HepG2 (cell line): Measurements from ENCODE around the gene MYO1C. TPM values are rescaled to one million over a fixed set of nuclear protein-coding genes. Genes with fewer than 3 reads are reported as not detected.

Experiments
- FOXO1 ChIP-seq: sonication (generic); formaldehyde crosslinking; IDR thresholded peaks from 2 replicates; pipeline ENCODE4 v1.4.0; 2020; ENCODE audit warnings: missing genetic modification reagents
- KDM1A ChIP-seq: IDR thresholded peaks from 2 replicates; pipeline ENCODE4 v1.6.1; 2016; ENCODE audit warnings: missing compliant biosample characterization
- KLF13 ChIP-seq: sonication (generic); formaldehyde crosslinking; IDR thresholded peaks from 2 replicates; pipeline ENCODE4 v1.4.0; 2020; ENCODE audit warnings: mild to moderate bottlenecking, missing genetic modification reagents
- PAWR ChIP-seq: sonication (generic); formaldehyde crosslinking; IDR thresholded peaks from 2 replicates; pipeline ENCODE4 v1.4.0; 2020; ENCODE audit warnings: missing genetic modification reagents, mild to moderate bottlenecking, borderline replicate concordance
- SIX1 ChIP-seq: sonication (generic); formaldehyde crosslinking; IDR thresholded peaks from 2 replicates; pipeline ENCODE4 v1.4.0; 2020; ENCODE audit warnings: missing genetic modification reagents, borderline replicate concordance
- ZFP1 ChIP-seq: IDR thresholded peaks from 2 replicates; pipeline ENCODE4 v1.6.1; 2016
- ZNF234 ChIP-seq: sonication (generic); formaldehyde crosslinking; conservative IDR thresholded peaks from 2 replicates; pipeline ENCODE4 v1.5.1; 2020; ENCODE audit warnings: mild to moderate bottlenecking, missing genetic modification reagents
- ZNF296 ChIP-seq: sonication (generic); formaldehyde crosslinking; conservative IDR thresholded peaks from 2 replicates; pipeline ENCODE4 v1.5.0; 2020; ENCODE audit warnings: mild to moderate bottlenecking, missing genetic modification reagents
- ZNF367 ChIP-seq: sonication (generic); formaldehyde crosslinking; IDR thresholded peaks from 2 replicates; pipeline ENCODE4 v1.4.0; 2020; ENCODE audit warnings: missing genetic modification reagents, borderline replicate concordance
- ZNF441 ChIP-seq: sonication (generic); formaldehyde crosslinking; IDR thresholded peaks from 2 replicates; pipeline ENCODE4 v1.7.0; 2021; ENCODE audit warnings: missing genetic modification reagents, borderline replicate concordance
- ZNF496 ChIP-seq: sonication (generic); formaldehyde crosslinking; IDR thresholded peaks from 2 replicates; pipeline ENCODE4 v1.8.1; 2023; ENCODE audit warnings: mild to moderate bottlenecking, moderate library complexity, missing genetic modification reagents; ENCODE audit not compliant: insufficient replicate concordance
- ZNF672 ChIP-seq: sonication (generic); formaldehyde crosslinking; IDR thresholded peaks from 2 replicates; pipeline ENCODE4 v1.8.1; 2022; ENCODE audit warnings: missing genetic modification reagents
- ZNF737 ChIP-seq: sonication (generic); formaldehyde crosslinking; IDR thresholded peaks from 2 replicates; pipeline ENCODE4 v1.5.0; 2020; ENCODE audit warnings: missing genetic modification reagents, mild to moderate bottlenecking, borderline replicate concordance
- ZNF746 ChIP-seq: sonication (generic); formaldehyde crosslinking; IDR thresholded peaks from 2 replicates; pipeline ENCODE4 v1.8.0; 2022; ENCODE audit warnings: mild to moderate bottlenecking, missing genetic modification reagents
- ZNF75D ChIP-seq: sonication (generic); formaldehyde crosslinking; IDR thresholded peaks from 2 replicates; pipeline ENCODE4 v1.8.1; 2023; ENCODE audit warnings: missing genetic modification reagents, mild to moderate bottlenecking, borderline replicate concordance
- polyA plus RNA-seq, 8 experiments: library from polyadenylated mRNA; depleted of rRNA in 3 of 8; stranded (reverse) in 7 of 8; unstranded in 1 of 8; fragments of >200 nt; fragmentation: Illumina TruSeq in 4 of 8; extraction: Trizol in 4 of 8; gene quantifications; 2 replicates each; pipeline versions ENCODE4 v1.2.1 to v1.2.3, GENCODE V29; 2011 to 2016; ENCODE audit warnings: low read depth in 4 of 8, missing spikeins in 1 of 8, mixed read lengths in 1 of 8; ENCODE audit not compliant: insufficient read depth in 1 of 8
- total RNA-seq, 5 experiments: library from RNA; depleted of rRNA; stranded (reverse); fragments of >200 nt; fragmentation: Illumina TruSeq; extraction: Trizol; gene quantifications; 2 replicates each; pipeline ENCODE4 v1.2.3, GENCODE V29; 2016; ENCODE audit warnings: low read depth in 1 of 5
- TF ChIP-seq, protein P1 (sequence below): sonication (generic); formaldehyde crosslinking; IDR thresholded peaks from 2 replicates; pipeline ENCODE4 v1.4.0; 2020; ENCODE audit warnings: mild to moderate bottlenecking, missing genetic modification reagents
- TF ChIP-seq, protein P2 (sequence below): sonication (generic); formaldehyde crosslinking; IDR thresholded peaks from 2 replicates; pipeline ENCODE4 v1.4.0; 2020; ENCODE audit warnings: missing genetic modification reagents
- TF ChIP-seq, protein P3 (sequence below): sonication (generic); formaldehyde crosslinking; IDR thresholded peaks from 2 replicates; pipeline ENCODE4 v1.5.0; 2020; ENCODE audit warnings: mild to moderate bottlenecking, missing genetic modification reagents, borderline replicate concordance
- TF ChIP-seq, protein P4 (sequence below): sonication (generic); formaldehyde crosslinking; IDR thresholded peaks from 2 replicates; pipeline ENCODE4 v1.8.0; 2022; ENCODE audit warnings: mild to moderate bottlenecking, missing genetic modification reagents, moderate library complexity

Gene MYO1C
- total and polyA plus RNA-seq, 2 of the 13 experiments (the other 11 are each of a cell fraction or from before 2014, with no cell fraction given), result 22.7 to 40.8 TPM

DNA sequence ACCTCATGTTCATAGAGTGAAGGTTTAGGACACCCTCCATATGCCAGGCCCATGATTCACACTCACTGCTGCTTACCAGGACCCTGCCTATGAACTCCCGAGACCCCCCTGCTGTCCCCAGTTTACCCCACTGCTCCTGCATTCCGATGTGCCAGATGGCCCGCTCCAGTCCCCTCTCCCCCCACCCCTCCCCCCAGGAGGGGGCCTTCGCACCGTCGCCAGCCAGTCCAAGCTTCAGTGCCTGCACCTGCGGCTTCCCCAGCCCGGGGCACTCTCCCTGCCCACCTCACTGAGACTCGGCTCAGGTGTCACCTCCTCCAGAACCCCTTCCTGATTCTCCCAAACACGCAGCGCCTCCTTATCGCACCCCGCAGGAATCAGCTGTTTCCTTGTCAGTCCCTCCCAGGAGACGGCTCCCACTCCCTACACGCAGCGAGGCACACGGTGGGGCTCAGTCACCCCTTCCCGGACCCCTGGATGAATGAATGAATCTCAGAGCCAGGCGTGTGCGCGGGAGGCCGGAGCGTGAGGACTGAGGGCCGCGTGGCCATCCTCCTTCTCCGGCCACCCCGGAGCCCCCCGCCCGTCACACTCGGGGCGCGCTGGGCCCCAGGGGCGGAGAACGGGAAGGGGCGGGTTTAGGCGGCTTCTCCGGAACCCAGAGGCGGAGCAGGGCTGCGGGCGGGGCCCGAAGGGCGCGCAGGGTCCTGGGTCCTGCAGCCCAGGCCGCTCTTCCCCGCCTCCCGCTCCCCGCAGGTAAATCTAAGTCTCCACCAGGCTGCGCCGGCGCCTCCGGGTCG is 1.6 kb downstream of the MYO1C start (continued):
- TF ChIP-seq, protein P1, sequence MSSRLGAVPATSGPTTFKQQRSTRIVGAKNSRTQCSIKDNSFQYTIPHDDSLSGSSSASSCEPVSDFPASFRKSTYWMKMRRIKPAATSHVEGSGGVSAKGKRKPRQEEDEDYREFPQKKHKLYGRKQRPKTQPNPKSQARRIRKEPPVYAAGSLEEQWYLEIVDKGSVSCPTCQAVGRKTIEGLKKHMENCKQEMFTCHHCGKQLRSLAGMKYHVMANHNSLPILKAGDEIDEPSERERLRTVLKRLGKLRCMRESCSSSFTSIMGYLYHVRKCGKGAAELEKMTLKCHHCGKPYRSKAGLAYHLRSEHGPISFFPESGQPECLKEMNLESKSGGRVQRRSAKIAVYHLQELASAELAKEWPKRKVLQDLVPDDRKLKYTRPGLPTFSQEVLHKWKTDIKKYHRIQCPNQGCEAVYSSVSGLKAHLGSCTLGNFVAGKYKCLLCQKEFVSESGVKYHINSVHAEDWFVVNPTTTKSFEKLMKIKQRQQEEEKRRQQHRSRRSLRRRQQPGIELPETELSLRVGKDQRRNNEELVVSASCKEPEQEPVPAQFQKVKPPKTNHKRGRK (CRISPR knock-in tag), result no peak
- no peak for TF ChIP-seq ZNF367 (CRISPR knock-in tag)
- TF ChIP-seq KDM1A, result no peak
- peak; percentile 83; the same call in 1 of the 2 replicates for TF ChIP-seq ZNF441 (CRISPR knock-in tag)
- no peak for TF ChIP-seq ZNF737
- TF ChIP-seq ZNF496 (CRISPR knock-in tag), result no peak
- TF ChIP-seq ZNF672 (CRISPR knock-in tag), result no peak
- peak; percentile 30; the same call in 1 of the 2 replicates for TF ChIP-seq ZNF746 (CRISPR knock-in tag)
- no peak for TF ChIP-seq PAWR (CRISPR knock-in tag)
- TF ChIP-seq, protein P2, sequence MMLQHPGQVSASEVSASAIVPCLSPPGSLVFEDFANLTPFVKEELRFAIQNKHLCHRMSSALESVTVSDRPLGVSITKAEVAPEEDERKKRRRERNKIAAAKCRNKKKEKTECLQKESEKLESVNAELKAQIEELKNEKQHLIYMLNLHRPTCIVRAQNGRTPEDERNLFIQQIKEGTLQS (CRISPR knock-in tag), result no peak
- TF ChIP-seq, protein P3, sequence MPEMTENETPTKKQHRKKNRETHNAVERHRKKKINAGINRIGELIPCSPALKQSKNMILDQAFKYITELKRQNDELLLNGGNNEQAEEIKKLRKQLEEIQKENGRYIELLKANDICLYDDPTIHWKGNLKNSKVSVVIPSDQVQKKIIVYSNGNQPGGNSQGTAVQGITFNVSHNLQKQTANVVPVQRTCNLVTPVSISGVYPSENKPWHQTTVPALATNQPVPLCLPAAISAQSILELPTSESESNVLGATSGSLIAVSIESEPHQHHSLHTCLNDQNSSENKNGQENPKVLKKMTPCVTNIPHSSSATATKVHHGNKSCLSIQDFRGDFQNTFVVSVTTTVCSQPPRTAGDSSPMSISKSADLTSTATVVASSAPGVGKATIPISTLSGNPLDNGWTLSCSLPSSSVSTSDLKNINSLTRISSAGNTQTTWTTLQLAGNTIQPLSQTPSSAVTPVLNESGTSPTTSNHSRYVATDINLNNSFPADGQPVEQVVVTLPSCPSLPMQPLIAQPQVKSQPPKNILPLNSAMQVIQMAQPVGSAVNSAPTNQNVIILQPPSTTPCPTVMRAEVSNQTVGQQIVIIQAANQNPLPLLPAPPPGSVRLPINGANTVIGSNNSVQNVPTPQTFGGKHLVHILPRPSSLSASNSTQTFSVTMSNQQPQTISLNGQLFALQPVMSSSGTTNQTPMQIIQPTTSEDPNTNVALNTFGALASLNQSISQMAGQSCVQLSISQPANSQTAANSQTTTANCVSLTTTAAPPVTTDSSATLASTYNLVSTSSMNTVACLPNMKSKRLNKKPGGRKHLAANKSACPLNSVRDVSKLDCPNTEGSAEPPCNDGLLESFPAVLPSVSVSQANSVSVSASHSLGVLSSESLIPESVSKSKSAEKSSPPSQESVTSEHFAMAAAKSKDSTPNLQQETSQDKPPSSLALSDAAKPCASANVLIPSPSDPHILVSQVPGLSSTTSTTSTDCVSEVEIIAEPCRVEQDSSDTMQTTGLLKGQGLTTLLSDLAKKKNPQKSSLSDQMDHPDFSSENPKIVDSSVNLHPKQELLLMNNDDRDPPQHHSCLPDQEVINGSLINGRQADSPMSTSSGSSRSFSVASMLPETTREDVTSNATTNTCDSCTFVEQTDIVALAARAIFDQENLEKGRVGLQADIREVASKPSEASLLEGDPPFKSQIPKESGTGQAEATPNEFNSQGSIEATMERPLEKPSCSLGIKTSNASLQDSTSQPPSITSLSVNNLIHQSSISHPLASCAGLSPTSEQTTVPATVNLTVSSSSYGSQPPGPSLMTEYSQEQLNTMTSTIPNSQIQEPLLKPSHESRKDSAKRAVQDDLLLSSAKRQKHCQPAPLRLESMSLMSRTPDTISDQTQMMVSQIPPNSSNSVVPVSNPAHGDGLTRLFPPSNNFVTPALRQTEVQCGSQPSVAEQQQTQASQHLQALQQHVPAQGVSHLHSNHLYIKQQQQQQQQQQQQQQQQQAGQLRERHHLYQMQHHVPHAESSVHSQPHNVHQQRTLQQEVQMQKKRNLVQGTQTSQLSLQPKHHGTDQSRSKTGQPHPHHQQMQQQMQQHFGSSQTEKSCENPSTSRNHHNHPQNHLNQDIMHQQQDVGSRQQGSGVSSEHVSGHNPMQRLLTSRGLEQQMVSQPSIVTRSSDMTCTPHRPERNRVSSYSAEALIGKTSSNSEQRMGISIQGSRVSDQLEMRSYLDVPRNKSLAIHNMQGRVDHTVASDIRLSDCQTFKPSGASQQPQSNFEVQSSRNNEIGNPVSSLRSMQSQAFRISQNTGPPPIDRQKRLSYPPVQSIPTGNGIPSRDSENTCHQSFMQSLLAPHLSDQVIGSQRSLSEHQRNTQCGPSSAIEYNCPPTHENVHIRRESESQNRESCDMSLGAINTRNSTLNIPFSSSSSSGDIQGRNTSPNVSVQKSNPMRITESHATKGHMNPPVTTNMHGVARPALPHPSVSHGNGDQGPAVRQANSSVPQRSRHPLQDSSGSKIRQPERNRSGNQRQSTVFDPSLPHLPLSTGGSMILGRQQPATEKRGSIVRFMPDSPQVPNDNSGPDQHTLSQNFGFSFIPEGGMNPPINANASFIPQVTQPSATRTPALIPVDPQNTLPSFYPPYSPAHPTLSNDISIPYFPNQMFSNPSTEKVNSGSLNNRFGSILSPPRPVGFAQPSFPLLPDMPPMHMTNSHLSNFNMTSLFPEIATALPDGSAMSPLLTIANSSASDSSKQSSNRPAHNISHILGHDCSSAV (CRISPR knock-in tag), result 0 out of 2 replicates have a peak, but pooled peaks have one; percentile 12
- TF ChIP-seq ZNF296 (CRISPR knock-in tag), result no peak
- TF ChIP-seq KLF13, result no peak
- peak; percentile 16 for TF ChIP-seq FOXO1 (CRISPR knock-in tag)
- TF ChIP-seq SIX1 (CRISPR knock-in tag), result peak; percentile 15; the same call in 1 of the 2 replicates
- TF ChIP-seq ZFP1 (CRISPR knock-in tag), result no peak
- TF ChIP-seq, protein P4, sequence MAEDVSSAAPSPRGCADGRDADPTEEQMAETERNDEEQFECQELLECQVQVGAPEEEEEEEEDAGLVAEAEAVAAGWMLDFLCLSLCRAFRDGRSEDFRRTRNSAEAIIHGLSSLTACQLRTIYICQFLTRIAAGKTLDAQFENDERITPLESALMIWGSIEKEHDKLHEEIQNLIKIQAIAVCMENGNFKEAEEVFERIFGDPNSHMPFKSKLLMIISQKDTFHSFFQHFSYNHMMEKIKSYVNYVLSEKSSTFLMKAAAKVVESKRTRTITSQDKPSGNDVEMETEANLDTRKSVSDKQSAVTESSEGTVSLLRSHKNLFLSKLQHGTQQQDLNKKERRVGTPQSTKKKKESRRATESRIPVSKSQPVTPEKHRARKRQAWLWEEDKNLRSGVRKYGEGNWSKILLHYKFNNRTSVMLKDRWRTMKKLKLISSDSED (CRISPR knock-in tag), result no peak
- TF ChIP-seq ZNF75D, result no peak
- no peak for TF ChIP-seq ZNF234 (CRISPR knock-in tag)
